Endometrium (tissue), 2 donors: ENCODE data around the gene SH3D19.
A peak's percentile ranks its signal among the peaks of the same experiment; 100 is the strongest.
"Not testable (repeated sequence)": the region's sequence is repeated elsewhere in the genome, so short reads cannot be mapped to it uniquely, and the experiment has no call there.

Experiments
- FAIRE-seq: peaks from 2 replicates; lab custom pipeline; 2012; peaks lifted over from hg19 to GRCh38; lab: Jason Lieb, UNC
- donor health status: control.
- donor health status: control.

Gene SH3D19

GRCh38 chr4:151325111-151325948 is at the start of gene SH3D19:
TSS of gene SH3D19 (minus strand) at chr4:151325605. CDS start at chr4:151325352, 253 bp downstream.
- FAIRE-seq = no peak

GRCh38 chr4:151362404-151363164 is 37.2 kb upstream of the SH3D19 start:
- peak; percentile 59 for FAIRE-seq

DNA sequence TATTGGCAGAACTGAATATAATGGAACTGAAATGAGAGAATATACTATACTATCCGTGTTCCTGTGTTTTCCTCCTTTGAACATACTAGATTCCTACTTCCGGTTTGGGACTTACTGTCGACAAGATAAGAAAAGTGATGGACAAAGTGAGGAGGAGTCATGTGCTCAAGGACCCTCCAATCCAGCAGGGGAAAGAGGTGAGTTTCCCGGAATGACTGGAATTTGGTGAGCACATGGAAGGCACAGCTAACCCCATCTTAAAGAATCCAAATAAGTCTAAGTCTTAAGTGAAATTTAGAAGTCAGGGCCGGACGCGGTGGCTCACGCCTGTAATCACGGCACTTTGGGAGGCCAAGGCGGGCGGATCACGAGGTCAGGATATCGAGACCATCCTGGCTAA is 36.6 kb upstream of the SH3D19 start:
- FAIRE-seq = no peak

GRCh38 chr4:151361126-151361525 is 35.7 kb upstream of the SH3D19 start:
- FAIRE-seq = no peak

- FAIRE-seq = no peak
Measured at GRCh38 chr4:151359576-151359975, 34.2 kb upstream of the SH3D19 start.

GRCh38 chr4:151358266-151358665 is 32.9 kb upstream of the SH3D19 start:
- FAIRE-seq = no peak

DNA sequence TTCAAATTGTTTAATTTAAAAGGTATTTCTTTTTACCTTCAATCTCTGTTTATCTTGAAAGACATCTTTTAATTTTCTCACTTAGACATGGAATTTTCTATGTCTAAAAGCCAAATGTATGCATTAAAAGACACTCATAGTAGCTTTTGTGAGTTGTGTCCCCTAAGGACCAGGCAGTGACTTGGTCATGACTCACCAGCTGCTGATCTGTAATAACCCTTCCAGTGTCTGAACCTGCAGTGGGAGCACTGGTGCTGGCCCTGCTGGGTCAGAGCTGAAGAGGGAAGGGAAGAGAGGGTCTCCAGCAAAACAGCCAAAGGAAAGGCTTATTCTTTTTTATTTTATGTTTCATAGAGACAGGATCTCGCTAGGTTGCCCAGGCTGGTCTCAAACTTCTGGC is 31.1 kb upstream of the SH3D19 start:
- FAIRE-seq = no peak

GRCh38 chr4:151355155-151355554 is 29.8 kb upstream of the SH3D19 start:
- no peak for FAIRE-seq

DNA sequence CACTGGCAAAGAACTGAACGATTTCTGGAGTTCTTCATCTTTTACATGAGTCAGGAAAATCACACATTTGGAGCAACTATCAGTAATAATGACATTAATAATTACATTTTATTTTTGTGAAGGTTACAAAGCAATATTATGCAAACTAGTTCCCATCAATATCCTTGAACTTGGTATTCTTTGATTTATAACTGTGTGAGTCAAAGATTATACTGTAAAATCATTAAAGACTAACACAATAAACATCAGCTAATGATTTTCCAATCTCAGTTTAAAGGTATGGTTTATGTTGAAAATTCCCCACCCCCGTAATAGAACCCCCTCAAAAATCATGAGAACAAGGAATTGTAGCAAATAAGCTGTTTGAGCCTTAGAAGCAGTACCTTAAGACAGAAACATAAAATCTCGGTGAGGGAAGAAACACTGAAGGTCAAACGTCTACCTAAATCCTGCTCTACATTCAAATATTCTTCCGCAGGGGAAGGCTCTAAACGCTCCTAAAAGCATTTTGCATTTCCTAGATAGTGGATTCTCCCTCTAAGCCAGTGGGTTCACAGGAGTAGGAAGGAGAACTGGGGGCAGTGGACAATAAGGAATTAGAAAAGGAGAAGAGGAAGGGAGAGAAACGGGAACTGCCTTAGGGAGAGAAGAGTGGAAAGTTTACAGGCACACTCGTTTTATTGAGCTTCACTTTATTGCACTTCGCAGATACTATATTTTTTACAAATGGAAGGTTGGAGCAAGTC is 22.3 kb upstream of the SH3D19 start:
- FAIRE-seq = no peak

GRCh38 chr4:151344948-151345347 is 19.5 kb upstream of the SH3D19 start:
- FAIRE-seq = no peak

DNA sequence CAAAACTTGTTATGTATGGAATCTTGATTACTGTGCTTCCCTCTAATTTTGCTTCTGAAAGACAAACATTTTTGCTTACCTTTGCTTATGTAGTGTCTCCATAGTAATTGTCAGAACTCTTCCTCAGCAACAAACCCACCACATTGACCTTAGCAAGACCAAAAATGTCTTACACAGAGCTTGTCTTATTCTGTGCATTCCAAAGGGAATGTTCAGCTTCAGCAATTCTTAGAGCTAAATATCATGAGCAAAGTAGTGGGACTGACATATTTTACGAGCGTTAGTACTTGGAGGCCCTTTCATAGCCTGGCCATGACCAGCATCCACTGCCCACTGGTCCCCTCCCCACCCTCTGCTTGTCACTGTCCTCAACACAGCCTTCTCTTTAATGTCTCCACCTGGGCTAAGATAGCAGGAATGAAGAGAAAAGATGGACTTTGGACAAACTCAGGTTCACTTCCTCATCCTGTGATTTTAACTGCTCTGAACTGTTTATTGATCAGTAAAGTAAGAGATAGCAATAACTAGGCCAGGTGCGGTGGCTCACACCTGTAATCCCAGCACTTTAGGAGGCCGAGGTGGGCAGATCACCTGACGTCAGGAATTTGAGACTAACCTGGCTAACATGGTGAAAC is 15.5 kb upstream of the SH3D19 start:
- no peak for FAIRE-seq

DNA sequence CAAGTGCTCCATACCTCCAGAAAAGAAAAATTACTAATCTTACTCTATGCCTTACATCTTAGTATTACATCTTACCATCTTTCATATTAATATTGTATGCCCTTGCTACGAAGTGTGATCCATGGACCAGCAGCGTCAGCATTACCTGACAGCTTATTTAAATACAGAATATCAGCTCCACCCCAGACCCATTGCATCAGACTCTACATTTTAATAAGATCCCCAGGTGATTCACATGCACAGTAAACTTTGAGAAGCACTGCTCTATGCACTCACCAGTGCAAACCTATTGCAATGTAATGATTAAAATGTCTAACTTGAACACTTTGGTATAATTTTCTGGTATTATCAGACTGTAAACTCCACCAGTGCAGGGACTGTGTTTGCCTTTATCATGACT is 14.1 kb upstream of the SH3D19 start:
- FAIRE-seq = no peak

DNA sequence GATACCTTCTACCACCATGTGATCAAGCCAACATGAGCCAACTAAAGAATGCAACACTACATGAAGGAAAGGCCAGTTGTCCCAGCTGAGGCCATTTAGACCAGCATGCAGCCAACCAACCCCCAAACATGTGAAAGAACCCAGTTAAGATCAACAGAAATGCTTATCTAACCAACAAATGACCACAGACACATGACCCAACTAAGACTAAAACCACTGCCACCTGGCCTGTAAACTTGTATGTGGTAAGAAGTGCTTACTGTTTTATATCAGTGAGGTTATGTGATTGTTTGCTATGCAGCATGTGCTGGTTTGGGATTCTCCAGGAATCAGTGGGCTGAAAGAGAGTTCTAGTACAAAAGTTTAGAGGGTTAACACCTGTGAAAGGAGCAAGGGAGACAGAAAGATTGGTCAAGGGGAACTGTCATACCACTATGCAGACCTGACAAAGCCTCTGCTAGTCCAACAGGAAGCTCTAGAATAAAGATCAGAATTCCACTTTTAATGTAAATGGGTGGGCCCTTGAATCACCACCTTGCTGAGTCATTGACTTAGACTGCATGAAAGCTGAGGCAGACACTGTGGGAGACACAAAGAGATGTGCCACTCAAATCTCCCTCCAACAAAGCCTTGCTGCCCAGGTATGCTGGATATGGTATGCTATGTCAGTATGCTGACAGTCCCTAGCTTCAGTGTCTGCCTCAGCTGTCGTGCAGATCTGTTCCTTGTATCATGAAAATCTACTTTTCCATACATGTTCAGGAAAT is 6.1 kb upstream of the SH3D19 start:
- FAIRE-seq = no peak

DNA sequence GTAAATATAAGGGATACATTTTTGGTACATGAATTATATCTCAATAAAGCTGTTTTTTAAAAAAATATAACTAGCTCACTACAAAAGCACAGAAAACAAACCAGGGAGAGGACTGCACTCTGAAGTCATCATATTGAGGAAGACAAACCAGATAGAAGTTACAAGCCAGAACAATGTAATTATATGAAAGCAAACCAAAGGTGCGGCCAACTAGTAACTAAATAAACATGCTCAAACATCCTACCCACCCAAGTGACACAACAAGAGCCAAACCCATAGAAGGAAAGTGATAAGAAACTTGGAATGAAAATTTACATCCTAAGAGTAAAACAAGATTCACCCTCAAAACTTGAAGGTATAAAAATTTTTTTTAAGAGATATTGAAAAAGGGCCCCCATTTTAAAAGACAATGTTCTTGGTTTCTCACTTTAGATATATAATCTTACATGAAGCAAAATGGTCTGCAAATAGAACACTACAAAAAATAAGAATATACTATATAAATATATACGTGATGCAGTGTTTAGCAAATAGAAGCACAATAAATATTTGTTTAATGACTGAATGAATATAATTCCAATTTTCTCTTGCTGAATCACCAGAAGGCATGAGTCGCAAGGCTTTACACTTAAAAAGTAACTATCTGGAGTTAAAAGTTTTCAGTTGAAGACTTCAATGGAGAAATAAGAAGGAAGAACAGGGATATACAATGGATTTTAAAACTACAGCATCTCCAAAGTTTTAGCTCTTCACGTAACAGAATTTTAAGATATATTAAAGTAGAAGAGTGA is 4.0 kb upstream of the SH3D19 start:
- FAIRE-seq = no peak

GRCh38 chr4:151325949-151326246 is 493 bp upstream of the SH3D19 start:
- FAIRE-seq = no peak

DNA sequence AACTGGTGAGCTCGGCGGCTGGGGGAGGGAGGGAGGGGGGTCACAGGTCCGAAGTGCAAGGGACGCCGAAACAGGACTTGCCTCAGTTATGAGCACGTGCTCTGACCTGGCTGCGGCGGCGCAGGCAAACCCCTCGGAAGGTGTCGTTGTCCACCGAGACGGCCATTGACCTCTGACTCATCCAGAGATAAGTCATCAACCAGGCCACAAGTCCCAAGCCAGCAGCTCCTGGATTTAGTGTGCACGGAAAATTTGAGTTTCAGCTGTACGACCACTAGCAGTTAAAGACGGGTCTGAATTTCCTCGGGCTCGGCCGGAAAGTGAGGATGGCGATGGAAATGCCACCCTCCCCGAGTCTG is 674 bp downstream of the SH3D19 start:
- no peak for FAIRE-seq

GRCh38 chr4:151324124-151324751 is 1.2 kb downstream of the SH3D19 start:
- FAIRE-seq = no peak

DNA sequence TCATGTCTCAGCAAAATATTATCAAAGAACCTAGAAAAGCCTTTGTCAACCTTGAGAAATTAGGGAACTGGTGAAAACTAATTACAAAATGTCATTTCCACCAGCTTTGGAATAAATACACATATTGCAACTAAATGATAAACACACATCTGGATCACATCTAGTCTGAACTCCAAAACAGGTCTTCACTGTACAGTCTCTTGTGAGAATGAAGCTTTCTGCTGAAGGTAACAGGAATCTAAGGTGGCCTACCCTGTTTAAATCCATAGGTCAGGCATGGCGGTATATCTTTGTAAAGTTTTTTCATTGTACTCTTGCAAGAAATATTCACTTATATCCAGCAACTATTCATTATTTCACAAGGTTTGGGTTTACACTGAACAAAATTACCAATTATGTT is 1.7 kb downstream of the SH3D19 start:
- FAIRE-seq = no peak

DNA sequence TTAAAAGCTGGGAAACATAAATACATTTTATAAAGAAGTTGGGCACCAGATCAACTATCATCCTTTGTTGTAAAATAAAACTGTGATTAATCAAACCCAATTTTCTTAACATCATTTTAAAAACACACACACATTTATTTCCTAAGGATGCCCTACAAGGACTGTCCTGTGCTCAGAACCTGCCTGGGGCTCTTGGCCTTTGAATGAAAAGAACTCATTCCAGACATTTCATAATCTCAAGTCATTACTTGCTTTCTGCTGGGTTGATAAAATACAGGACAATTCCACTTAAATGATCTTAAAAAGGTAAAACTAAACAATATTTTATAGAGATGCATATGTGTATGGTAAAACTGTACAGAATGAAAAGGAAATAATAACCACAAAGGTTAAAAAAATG is 2.8 kb downstream of the SH3D19 start:
- FAIRE-seq = no peak

DNA sequence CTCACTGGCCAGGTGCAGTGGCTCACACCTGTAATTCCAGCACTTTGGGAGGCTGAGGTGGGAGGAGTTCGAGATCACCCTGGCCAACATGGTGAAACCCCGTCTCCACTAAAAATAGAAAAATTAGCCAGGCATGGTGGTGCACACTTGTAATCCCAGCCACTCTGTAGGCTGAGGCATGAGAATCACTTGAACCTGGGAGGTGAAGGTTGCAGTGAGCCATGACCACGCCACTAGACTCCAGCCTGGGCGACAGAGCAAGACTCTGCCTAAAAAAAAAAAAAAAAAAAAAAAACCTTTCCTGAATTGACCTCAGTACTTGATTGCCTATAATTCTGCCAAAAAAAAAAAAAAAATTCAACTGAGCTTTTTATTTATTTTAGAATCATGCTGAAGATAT is 3.2 kb downstream of the SH3D19 start:
- FAIRE-seq = not testable (repeated sequence)

GRCh38 chr4:151321586-151321985 is 3.8 kb downstream of the SH3D19 start:
- no peak for FAIRE-seq
